A549 (cell line): Measurements from ENCODE around the gene ROPN1L.

Experiments
- RCOR1 ChIP-seq: fragments of 150-350 bp; IDR thresholded peaks from 2 replicates; pipeline ENCODE4 v1.6.1; 2014; ENCODE audit warnings: antibody characterized with exemption, low read length, low read depth
- TF ChIP-seq, protein P1 (sequence below): fragments of >200 bp; sonication (Bioruptor Twin); formaldehyde crosslinking; IDR thresholded peaks from 3 replicates; pipeline ENCODE4 v1.5.1; 2016

DNA sequence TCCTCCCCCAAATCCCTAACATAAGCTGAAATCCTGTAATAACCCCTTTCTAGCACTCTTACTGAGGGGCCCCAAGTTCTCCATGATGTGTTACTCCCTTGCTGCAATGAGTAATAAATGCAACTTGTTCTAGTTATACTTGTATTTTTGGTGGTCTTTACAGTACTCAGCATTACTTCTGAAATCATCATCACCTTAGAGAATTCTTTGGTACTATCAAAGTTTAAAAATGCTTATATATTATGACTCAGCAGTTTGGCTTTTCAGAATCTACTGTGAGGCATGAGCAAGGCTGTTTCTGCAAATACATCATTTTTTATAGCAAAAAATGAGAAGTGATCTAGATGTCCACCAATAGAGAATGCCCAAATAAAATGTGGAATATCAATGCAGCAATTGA lies 20.7 kb upstream of the ROPN1L start:
- TF ChIP-seq, protein P1, sequence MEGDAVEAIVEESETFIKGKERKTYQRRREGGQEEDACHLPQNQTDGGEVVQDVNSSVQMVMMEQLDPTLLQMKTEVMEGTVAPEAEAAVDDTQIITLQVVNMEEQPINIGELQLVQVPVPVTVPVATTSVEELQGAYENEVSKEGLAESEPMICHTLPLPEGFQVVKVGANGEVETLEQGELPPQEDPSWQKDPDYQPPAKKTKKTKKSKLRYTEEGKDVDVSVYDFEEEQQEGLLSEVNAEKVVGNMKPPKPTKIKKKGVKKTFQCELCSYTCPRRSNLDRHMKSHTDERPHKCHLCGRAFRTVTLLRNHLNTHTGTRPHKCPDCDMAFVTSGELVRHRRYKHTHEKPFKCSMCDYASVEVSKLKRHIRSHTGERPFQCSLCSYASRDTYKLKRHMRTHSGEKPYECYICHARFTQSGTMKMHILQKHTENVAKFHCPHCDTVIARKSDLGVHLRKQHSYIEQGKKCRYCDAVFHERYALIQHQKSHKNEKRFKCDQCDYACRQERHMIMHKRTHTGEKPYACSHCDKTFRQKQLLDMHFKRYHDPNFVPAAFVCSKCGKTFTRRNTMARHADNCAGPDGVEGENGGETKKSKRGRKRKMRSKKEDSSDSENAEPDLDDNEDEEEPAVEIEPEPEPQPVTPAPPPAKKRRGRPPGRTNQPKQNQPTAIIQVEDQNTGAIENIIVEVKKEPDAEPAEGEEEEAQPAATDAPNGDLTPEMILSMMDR, result no peak
- TF ChIP-seq RCOR1, result no peak
